Activated CD8-positive, alpha-beta memory T cell treated with anti-CD3 and anti-CD28 coated beads, Interleukin-2, amount 50 U/mL, for 4 hours (primary cell): ENCODE measurements around the gene LETM1.

Experiments
- DNase-seq: peaks from one replicate; pipeline ENCODE4 v3.0.0-alpha.2; 2020

Gene LETM1

GRCh38 chr4:1823545-1823932, 32.4 kb downstream of the LETM1 start:
- no peak for DNase-seq

GRCh38 chr4:1822568-1823544, 33.1 kb downstream of the LETM1 start:
- DNase-seq = no peak

- no peak for DNase-seq
These were observed 34.0 kb downstream of the LETM1 start for GRCh38 chr4:1821679-1822567.

GRCh38 chr4:1819816-1820215, 36.1 kb downstream of the LETM1 start:
- DNase-seq = no peak

- no peak for DNase-seq
These were observed 36.7 kb downstream of the LETM1 start for GRCh38 chr4:1819284-1819683.

- DNase-seq = no peak
These were observed 39.7 kb downstream of the LETM1 start for GRCh38 chr4:1815997-1816860.

- no peak for DNase-seq
These were observed 40.6 kb downstream of the LETM1 start for GRCh38 chr4:1815096-1815996.

GRCh38 chr4:1814453-1814852, 41.5 kb downstream of the LETM1 start:
- no peak for DNase-seq

GRCh38 chr4:1813915-1814314, 42.0 kb downstream of the LETM1 start:
- no peak for DNase-seq

GRCh38 chr4:1813231-1813630, 42.7 kb downstream of the LETM1 start:
- no peak for DNase-seq

GRCh38 chr4:1812720-1813119, 43.2 kb downstream of the LETM1 start:
- DNase-seq = no peak

GRCh38 chr4:1810765-1811164, 45.2 kb downstream of the LETM1 start:
- DNase-seq = no peak

- peak; percentile 65 for DNase-seq
These were observed 46.0 kb downstream of the LETM1 start for GRCh38 chr4:1809754-1810502.

- DNase-seq = no peak
These were observed 46.9 kb downstream of the LETM1 start for GRCh38 chr4:1808851-1809753.

- DNase-seq = no peak
These were observed 47.6 kb downstream of the LETM1 start for GRCh38 chr4:1808396-1808795.

GRCh38 chr4:1807332-1807777, 48.6 kb downstream of the LETM1 start:
- DNase-seq = no peak

GRCh38 chr4:1806596-1807331, 49.2 kb downstream of the LETM1 start:
- DNase-seq = no peak

- no peak for DNase-seq
These were observed 49.8 kb downstream of the LETM1 start for GRCh38 chr4:1806223-1806564.
